ENCODE results near the gene ZNF470. TPM values are rescaled to one million over a fixed set of nuclear protein-coding genes. Genes with fewer than 3 reads are reported as not detected.
A peak's percentile ranks its signal among the peaks of the same experiment; 100 is the strongest.

ZNF470 gene
- total RNA-seq, 1 donor from 2014 or later = 4.3 TPM

GRCh38 chr19:56572589-56572988 lies 5.3 kb downstream of the ZNF470 start:
- Histone ChIP-seq H3K27me3 (ENCODE audit: low read depth) (no peaks in the 10 kb centered on the region), H3K36me3 (peaks cover 96% of the 10 kb centered on the region), H3K9me3 (replicated peaks) (peaks cover 97% of the 10 kb centered on the region), H3K4me1 (peaks cover 9% of the 10 kb centered on the region), H3K27ac (replicated peaks) (no peak overlapping the region), H3K4me3 (no peak overlapping the region)
- DNase-seq = no peak
- no peak for TF ChIP-seq CTCF (IDR thresholded peaks at IDR 0.05; ENCODE audit: borderline replicate concordance)
- intact Hi-C loops (cut with micrococcal nuclease) = no loop called here

GRCh38 chr19:56573914-56574313 lies 6.6 kb downstream of the ZNF470 start:
- TF ChIP-seq CTCF (IDR thresholded peaks at IDR 0.05; ENCODE audit: borderline replicate concordance) = no peak
- peaks cover 100% of the 10 kb centered on the region for H3K36me3 ChIP-seq

GRCh38 chr19:56577719-56578602 lies 10.7 kb downstream of the ZNF470 start:
- intact Hi-C loops (cut with micrococcal nuclease) = no loop called here

More at GRCh38 chr19:56573914-56574313, 6.6 kb downstream of the ZNF470 start:
- no peak overlapping the region for H3K27ac ChIP-seq (replicated peaks)
- H3K27me3 ChIP-seq (ENCODE audit: low read depth) = no peaks in the 10 kb centered on the region
- peaks cover 100% of the 10 kb centered on the region for H3K9me3 ChIP-seq (replicated peaks)
- intact Hi-C loops (cut with micrococcal nuclease) = no loop called here
- no peak overlapping the region for H3K4me3 ChIP-seq
- DNase-seq = no peak
- H3K4me1 ChIP-seq = no peaks in the 10 kb centered on the region

GRCh38 chr19:56594446-56594782 lies 27.1 kb downstream of the ZNF470 start:
- TF ChIP-seq CTCF (IDR thresholded peaks at IDR 0.05; ENCODE audit: borderline replicate concordance) = no peak
- Histone ChIP-seq H3K27me3 (ENCODE audit: low read depth) (no peaks in the 10 kb centered on the region), H3K36me3 (peaks cover 18% of the 10 kb centered on the region), H3K27ac (replicated peaks) (peak overlapping the region; percentile 85), H3K4me3 (peak overlapping the region; percentile 98), H3K9me3 (replicated peaks) (peaks cover 38% of the 10 kb centered on the region), H3K4me1 (peaks cover 24% of the 10 kb centered on the region)
- no peak for DNase-seq
- intact Hi-C loops (cut with micrococcal nuclease) = no loop called here

More at GRCh38 chr19:56577719-56578602, 10.7 kb downstream of the ZNF470 start:
- no peak for DNase-seq
- Histone ChIP-seq H3K4me3 (no peak overlapping the region), H3K4me1 (no peaks in the 10 kb centered on the region), H3K27me3 (ENCODE audit: low read depth) (no peaks in the 10 kb centered on the region), H3K36me3 (peaks cover 100% of the 10 kb centered on the region), H3K27ac (replicated peaks) (no peak overlapping the region), H3K9me3 (replicated peaks) (peaks cover 100% of the 10 kb centered on the region)
- TF ChIP-seq CTCF (IDR thresholded peaks at IDR 0.05; ENCODE audit: borderline replicate concordance) = no peak

GRCh38 chr19:56594783-56595547 lies 27.7 kb downstream of the ZNF470 start, which contains the start of gene ZNF71:
TSS of gene ZNF71 (plus strand) at chr19:56595302. CDS start at chr19:56601559, 6,257 bp downstream.
- TF ChIP-seq CTCF (IDR thresholded peaks at IDR 0.05; ENCODE audit: borderline replicate concordance) = no peak
- H3K27me3 ChIP-seq (ENCODE audit: low read depth) = no peaks in the 10 kb centered on the region
- peaks cover 33% of the 10 kb centered on the region for H3K9me3 ChIP-seq (replicated peaks)
- DNase-seq = peak; percentile 92
- intact Hi-C loops (cut with micrococcal nuclease) = no loop called here
- H3K4me1 ChIP-seq = peaks cover 24% of the 10 kb centered on the region
- peak within 1 kb of the TSS; percentile 85 for H3K27ac ChIP-seq (replicated peaks)
- peaks cover 18% of the 10 kb centered on the region for H3K36me3 ChIP-seq
- H3K4me3 ChIP-seq = peak within 1 kb of the TSS; percentile 98

Measured in left ventricle myocardium inferior (tissue), 1 donor.